ENCODE measurements around the gene LEAP2.

- TF ChIP-seq, protein P1, sequence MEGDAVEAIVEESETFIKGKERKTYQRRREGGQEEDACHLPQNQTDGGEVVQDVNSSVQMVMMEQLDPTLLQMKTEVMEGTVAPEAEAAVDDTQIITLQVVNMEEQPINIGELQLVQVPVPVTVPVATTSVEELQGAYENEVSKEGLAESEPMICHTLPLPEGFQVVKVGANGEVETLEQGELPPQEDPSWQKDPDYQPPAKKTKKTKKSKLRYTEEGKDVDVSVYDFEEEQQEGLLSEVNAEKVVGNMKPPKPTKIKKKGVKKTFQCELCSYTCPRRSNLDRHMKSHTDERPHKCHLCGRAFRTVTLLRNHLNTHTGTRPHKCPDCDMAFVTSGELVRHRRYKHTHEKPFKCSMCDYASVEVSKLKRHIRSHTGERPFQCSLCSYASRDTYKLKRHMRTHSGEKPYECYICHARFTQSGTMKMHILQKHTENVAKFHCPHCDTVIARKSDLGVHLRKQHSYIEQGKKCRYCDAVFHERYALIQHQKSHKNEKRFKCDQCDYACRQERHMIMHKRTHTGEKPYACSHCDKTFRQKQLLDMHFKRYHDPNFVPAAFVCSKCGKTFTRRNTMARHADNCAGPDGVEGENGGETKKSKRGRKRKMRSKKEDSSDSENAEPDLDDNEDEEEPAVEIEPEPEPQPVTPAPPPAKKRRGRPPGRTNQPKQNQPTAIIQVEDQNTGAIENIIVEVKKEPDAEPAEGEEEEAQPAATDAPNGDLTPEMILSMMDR (IDR thresholded peaks at IDR 0.05), result no peak
- TF ChIP-seq POLR2A (IDR thresholded peaks at IDR 0.05), result no peak
These were observed 20.1 kb upstream of the LEAP2 start for GRCh38 chr5:132853323-132853722.

Data from heart left ventricle (tissue), 13 donors.